ENCODE measurements around the gene GPR157.
"Not testable (repeated sequence)": the region's sequence is repeated elsewhere in the genome, so short reads cannot be mapped to it uniquely, and the experiment has no call there.

- TF ChIP-seq CTCF (conservative IDR thresholded peaks at IDR 0.05; ENCODE audit: low read length); EZH2phosphoT487 (IDR thresholded peaks at IDR 0.05; ENCODE audit: borderline replicate concordance, low read depth, low read length): not testable (repeated sequence)
These were observed 5.2 kb downstream of the GPR157 start for GRCh38 chr1:9123665-9124064.
